HG02610 (cell line): ENCODE data around the gene PP2D1.
"Not testable (repeated sequence)": the region's sequence is repeated elsewhere in the genome, so short reads cannot be mapped to it uniquely, and the experiment has no call there.

Source experiments
- ATAC-seq: cut with Tn5 transposase; IDR thresholded peaks from one replicate; pipeline ENCODE4 v1.9.1; 2021; ENCODE audit warnings: mild to moderate bottlenecking, moderate library complexity; ENCODE audit not compliant: unreplicated experiment

Gene PP2D1

DNA sequence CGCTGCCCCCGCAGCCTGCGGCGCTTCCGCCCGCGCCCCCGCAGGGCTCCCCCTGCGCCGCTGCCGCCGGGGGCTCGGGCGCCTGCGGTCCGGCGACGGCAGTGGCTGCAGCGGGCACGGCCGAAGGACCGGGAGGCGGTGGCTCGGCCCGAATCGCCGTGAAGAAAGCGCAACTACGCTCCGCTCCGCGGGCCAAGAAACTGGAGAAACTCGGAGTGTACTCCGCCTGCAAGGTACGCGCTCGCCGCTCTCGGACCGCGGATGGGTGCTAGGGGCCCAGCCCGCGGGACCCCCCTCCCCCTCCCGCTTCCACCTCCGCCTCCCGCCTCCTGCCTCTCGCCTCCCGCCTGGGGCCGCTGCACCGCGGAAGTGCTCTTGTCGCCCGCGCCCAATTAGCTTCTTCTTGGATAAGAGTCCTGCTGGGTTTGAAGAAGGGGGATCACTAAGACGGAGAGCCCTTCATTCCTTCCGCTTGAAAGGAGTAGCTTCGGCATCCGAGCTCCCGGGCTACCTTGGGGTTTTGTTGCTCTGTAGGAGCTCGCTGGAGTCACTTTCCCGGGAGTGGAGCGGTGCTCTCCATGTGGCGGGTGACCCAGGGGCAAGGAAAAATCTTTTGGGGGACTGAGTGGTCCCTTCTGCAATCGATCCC is 28.6 kb upstream of the PP2D1 start:
- ATAC-seq, result peak; percentile 36

- ATAC-seq, result peak; percentile 59
Measured at GRCh38 chr3:20039765-20040547, 27.9 kb upstream of the PP2D1 start, which contains the start of gene KAT2B. KAT2B (plus strand) TSS chr3:20040446; CDS start chr3:20040478, 32 bp downstream.

- no peak for ATAC-seq
Measured at GRCh38 chr3:20039466-20039764, 27.4 kb upstream of the PP2D1 start.

GRCh38 chr3:20038699-20039465 is 26.8 kb upstream of the PP2D1 start:
- ATAC-seq, result no peak

GRCh38 chr3:20037255-20037996 is 25.4 kb upstream of the PP2D1 start:
- ATAC-seq, result no peak

- ATAC-seq, result no peak
Measured at GRCh38 chr3:20035019-20035418, 23.0 kb upstream of the PP2D1 start.

DNA sequence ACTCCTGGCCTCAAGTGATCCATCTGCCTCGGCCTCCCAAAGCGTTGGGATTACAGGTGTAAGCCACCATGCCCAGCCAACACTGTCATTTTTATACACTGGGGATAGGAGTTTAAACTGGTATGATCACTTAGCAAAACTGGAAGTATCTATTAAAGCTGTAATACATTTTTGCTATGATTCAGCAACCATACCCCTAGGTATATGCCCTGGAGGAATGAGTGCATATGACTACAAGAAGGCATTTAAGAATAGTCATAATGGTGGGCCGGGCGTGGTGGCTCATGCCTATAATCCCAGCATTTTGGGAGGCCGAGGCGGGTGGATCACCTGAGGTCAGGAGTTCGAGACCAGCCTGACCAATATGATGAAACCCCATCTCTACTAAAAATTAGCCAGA is 19.9 kb upstream of the PP2D1 start:
- ATAC-seq, result not testable (repeated sequence)

DNA sequence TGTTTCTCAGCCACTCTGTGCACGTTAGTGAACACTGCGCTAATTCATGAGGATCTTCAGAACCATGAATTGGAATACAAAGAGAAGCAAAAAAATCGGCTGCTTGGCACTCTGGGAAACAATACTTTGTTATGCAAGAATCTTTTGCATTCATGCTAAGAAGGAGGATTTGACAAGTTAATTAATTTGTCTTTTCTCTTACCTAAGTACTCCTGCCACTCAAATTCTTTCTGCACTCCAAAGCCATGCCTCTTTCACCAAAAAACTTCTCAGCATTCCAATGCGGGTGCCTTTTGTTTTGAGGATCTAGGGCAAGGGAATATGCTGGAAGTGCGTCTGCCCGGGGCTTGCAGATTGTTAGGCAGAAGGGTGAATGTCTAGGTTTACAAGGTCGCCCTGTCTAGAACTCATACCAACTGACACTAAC is 16.9 kb upstream of the PP2D1 start:
- no peak for ATAC-seq

- ATAC-seq, result no peak
Measured at GRCh38 chr3:20027136-20027535, 15.1 kb upstream of the PP2D1 start.

- no peak for ATAC-seq
Measured at GRCh38 chr3:20023623-20024405, 11.8 kb upstream of the PP2D1 start.

DNA sequence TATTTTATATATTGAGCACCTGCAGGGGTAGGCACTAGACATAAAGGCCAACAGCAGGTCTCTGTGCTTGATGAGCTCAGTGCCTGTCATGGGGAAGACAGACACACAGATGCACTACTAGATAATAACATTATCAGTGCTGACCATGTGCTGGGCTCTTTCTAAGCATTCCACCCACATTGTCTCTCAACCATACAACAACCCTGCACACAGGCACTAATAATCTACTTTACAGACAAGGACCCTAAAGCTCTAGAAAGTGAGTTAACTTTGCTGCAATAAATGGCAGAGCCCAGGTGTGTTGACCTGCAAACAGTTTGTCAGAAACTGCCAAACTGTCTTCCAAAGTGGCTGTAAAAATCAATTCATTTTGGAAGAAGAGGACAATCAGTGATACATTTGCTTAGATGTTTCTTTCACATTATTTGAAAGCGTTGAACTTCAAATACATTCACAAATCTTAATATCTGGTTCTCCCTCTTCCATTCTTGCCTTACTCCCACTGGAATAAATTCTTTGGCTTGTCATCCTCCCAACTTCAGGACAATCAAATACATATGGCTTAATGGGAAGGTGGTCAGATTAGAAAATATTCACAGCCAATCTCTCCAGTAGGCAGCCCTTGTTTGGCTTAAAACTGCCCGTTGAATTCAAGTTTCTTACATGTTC is 11.0 kb upstream of the PP2D1 start:
- ATAC-seq, result no peak

GRCh38 chr3:20016076-20016475 is 4.0 kb upstream of the PP2D1 start:
- ATAC-seq, result not testable (repeated sequence)

GRCh38 chr3:20015525-20015924 is 3.5 kb upstream of the PP2D1 start:
- ATAC-seq, result no peak

GRCh38 chr3:20013396-20013795 is 1.3 kb upstream of the PP2D1 start:
- ATAC-seq, result no peak

- ATAC-seq, result no peak
Measured at GRCh38 chr3:20008646-20009045, 3.4 kb downstream of the PP2D1 start.

GRCh38 chr3:20007960-20008359 is 4.1 kb downstream of the PP2D1 start:
- ATAC-seq, result no peak

DNA sequence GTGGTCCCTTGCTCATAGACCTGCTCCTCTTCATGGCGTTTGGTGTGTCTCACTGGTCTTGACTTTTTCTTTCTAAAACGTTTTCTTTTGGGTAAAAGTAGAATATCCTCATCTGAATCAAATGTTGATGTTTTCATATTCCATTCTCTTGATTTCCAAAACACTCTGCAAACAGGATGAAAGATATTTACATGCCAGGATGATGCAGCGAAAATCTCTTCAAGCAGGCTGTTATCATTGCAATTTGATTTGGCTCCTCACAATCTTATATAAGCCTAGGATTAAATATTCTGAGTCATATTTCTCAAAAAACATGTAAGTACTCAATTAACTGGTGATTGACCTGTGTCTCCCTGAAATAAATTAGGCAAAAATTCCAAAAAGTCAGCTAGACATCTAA is 10.1 kb downstream of the PP2D1 start:
- ATAC-seq, result no peak

GRCh38 chr3:19997502-19997901 is 14.6 kb downstream of the PP2D1 start:
- no peak for ATAC-seq

- ATAC-seq, result no peak
Measured at GRCh38 chr3:19994796-19995195, 17.3 kb downstream of the PP2D1 start.

DNA sequence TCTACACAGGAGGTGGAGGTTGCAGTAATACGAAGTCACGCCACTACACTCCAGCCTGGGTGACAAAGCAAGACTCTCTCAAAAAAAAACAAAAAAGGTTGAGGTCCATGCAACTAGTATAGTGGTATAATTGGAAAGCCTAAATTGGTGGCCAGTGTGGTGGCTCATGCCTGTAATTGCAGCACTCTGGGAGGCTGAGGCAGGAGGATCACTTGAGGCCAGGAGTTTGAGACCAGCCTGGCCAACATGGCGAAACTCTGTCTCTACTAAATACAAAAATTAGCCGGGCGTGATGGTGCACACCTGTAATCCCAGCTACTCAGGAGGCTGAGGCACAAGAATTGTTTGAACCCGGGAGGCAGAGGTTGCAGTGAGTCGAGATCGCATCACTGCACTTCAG is 23.2 kb downstream of the PP2D1 start:
- ATAC-seq, result not testable (repeated sequence)
